ENCODE results near the gene CSF3.

The CSF3 gene

GRCh38 chr17:40025559-40025958, 10.3 kb downstream of the CSF3 start:
- DNase-seq = no peak

- peak; percentile 24 to 35 for DNase-seq
Measured at GRCh38 chr17:40025991-40026815, 11.0 kb downstream of the CSF3 start.

- peak; percentile 66 to 67 for DNase-seq
Measured at GRCh38 chr17:40026816-40027613, 11.8 kb downstream of the CSF3 start.

GRCh38 chr17:40027614-40028012, 12.4 kb downstream of the CSF3 start:
- DNase-seq = no peak

GRCh38 chr17:40028595-40028994, 13.4 kb downstream of the CSF3 start:
- DNase-seq = no peak

GRCh38 chr17:40031706-40032105, 16.5 kb downstream of the CSF3 start:
- no peak for DNase-seq

GRCh38 chr17:40032322-40033320, 17.4 kb downstream of the CSF3 start:
- no peak for DNase-seq

GRCh38 chr17:40033339-40033738, 18.1 kb downstream of the CSF3 start:
- DNase-seq = no peak

GRCh38 chr17:40034426-40035161, 19.4 kb downstream of the CSF3 start:
- DNase-seq = no peak

GRCh38 chr17:40035162-40035559, 19.9 kb downstream of the CSF3 start:
- DNase-seq = no peak

GRCh38 chr17:40038882-40039513, 23.8 kb downstream of the CSF3 start:
- DNase-seq = no peak

GRCh38 chr17:40041196-40041595, 26.0 kb downstream of the CSF3 start:
- DNase-seq = no peak

GRCh38 chr17:40056379-40057015, 41.3 kb downstream of the CSF3 start:
- no peak for DNase-seq

- DNase-seq = no peak
Measured at GRCh38 chr17:40058186-40058784, 43.0 kb downstream of the CSF3 start.

- DNase-seq = no peak
Measured at GRCh38 chr17:40058865-40059264, 43.6 kb downstream of the CSF3 start.

- DNase-seq = no peak
Measured at GRCh38 chr17:40059729-40060475, 44.7 kb downstream of the CSF3 start.

GRCh38 chr17:40060887-40061608, 45.8 kb downstream of the CSF3 start:
- DNase-seq = no peak

GRCh38 chr17:40061609-40062038, 46.4 kb downstream of the CSF3 start:
- DNase-seq = no peak

All from activated CD4-positive, alpha-beta T cell treated with anti-CD3 and anti-CD28 coated beads, Interleukin-2, amount 50 U/mL, for 4 hours (primary cell).